Measurements from ENCODE around the gene SLC46A2.

Gene SLC46A2

GRCh38 chr9:112831281-112831851 lies 59.3 kb downstream of the SLC46A2 start:
- H3K27ac ChIP-seq, result peak overlapping the region; percentile 25; the same call in 1 of the 2 replicates
- TF ChIP-seq, protein P1, sequence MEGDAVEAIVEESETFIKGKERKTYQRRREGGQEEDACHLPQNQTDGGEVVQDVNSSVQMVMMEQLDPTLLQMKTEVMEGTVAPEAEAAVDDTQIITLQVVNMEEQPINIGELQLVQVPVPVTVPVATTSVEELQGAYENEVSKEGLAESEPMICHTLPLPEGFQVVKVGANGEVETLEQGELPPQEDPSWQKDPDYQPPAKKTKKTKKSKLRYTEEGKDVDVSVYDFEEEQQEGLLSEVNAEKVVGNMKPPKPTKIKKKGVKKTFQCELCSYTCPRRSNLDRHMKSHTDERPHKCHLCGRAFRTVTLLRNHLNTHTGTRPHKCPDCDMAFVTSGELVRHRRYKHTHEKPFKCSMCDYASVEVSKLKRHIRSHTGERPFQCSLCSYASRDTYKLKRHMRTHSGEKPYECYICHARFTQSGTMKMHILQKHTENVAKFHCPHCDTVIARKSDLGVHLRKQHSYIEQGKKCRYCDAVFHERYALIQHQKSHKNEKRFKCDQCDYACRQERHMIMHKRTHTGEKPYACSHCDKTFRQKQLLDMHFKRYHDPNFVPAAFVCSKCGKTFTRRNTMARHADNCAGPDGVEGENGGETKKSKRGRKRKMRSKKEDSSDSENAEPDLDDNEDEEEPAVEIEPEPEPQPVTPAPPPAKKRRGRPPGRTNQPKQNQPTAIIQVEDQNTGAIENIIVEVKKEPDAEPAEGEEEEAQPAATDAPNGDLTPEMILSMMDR (IDR thresholded peaks at IDR 0.05), result no peak
- TF ChIP-seq ZFX (IDR thresholded peaks at IDR 0.05; ENCODE audit: borderline replicate concordance), result no peak

All from 22Rv1 (cell line).